ENCODE results near the gene GPR137.

The GPR137 gene

GRCh38 chr11:64331569-64332371, 46.1 kb downstream of the GPR137 start:
- Histone ChIP-seq H3K36me3 (ENCODE audit: control insufficient read depth, insufficient read depth, low read length) (no peaks in the 10 kb centered on the region), H3K9ac (ENCODE audit: low read depth, low read length) (no peak overlapping the region), H3K4me1 (ENCODE audit: control insufficient read depth, insufficient read depth, low read length) (peaks cover 4% of the 10 kb centered on the region), H3K9me3 (ENCODE audit: control insufficient read depth, insufficient read depth, low read length) (no peaks in the 10 kb centered on the region), H3K27me3 (ENCODE audit: control insufficient read depth, insufficient read depth, low read length) (no peaks in the 10 kb centered on the region), H3K4me3 (ENCODE audit: low read depth, low read length) (no peak overlapping the region), H3K27ac (ENCODE audit: low read depth, low read length) (no peak overlapping the region)

- no peaks in the 10 kb centered on the region for H3K36me3 ChIP-seq (ENCODE audit: control insufficient read depth, insufficient read depth, low read length)
- no peak overlapping the region for H3K9ac ChIP-seq (ENCODE audit: low read depth, low read length)
- no peaks in the 10 kb centered on the region for H3K9me3 ChIP-seq (ENCODE audit: control insufficient read depth, insufficient read depth, low read length)
- no peak overlapping the region for H3K27ac ChIP-seq (ENCODE audit: low read depth, low read length)
- H3K27me3 ChIP-seq (ENCODE audit: control insufficient read depth, insufficient read depth, low read length) = no peaks in the 10 kb centered on the region
- H3K4me1 ChIP-seq (ENCODE audit: control insufficient read depth, insufficient read depth, low read length) = peaks cover 4% of the 10 kb centered on the region
- H3K4me3 ChIP-seq (ENCODE audit: low read depth, low read length) = no peak overlapping the region
These were observed 47.9 kb downstream of the GPR137 start for GRCh38 chr11:64333556-64333955.

- Histone ChIP-seq H3K9me3 (ENCODE audit: control insufficient read depth, insufficient read depth, low read length) (no peaks in the 10 kb centered on the region), H3K27me3 (ENCODE audit: control insufficient read depth, insufficient read depth, low read length) (no peaks in the 10 kb centered on the region), H3K27ac (ENCODE audit: low read depth, low read length) (no peak overlapping the region), H3K9ac (ENCODE audit: low read depth, low read length) (no peak overlapping the region), H3K4me1 (ENCODE audit: control insufficient read depth, insufficient read depth, low read length) (peaks cover 4% of the 10 kb centered on the region), H3K4me3 (ENCODE audit: low read depth, low read length) (no peak overlapping the region), H3K36me3 (ENCODE audit: control insufficient read depth, insufficient read depth, low read length) (no peaks in the 10 kb centered on the region)
These were observed 49.4 kb downstream of the GPR137 start for GRCh38 chr11:64334764-64335735.

GRCh38 chr11:64337538-64338249, 52.0 kb downstream of the GPR137 start:
- H3K4me1 ChIP-seq (ENCODE audit: control insufficient read depth, insufficient read depth, low read length) = peaks cover 5% of the 10 kb centered on the region; the same call in 1 of the 2 replicates
- no peak overlapping the region for H3K4me3 ChIP-seq (ENCODE audit: low read depth, low read length)
- no peak overlapping the region for H3K9ac ChIP-seq (ENCODE audit: low read depth, low read length)
- no peaks in the 10 kb centered on the region for H3K27me3 ChIP-seq (ENCODE audit: control insufficient read depth, insufficient read depth, low read length)
- no peak overlapping the region for H3K27ac ChIP-seq (ENCODE audit: low read depth, low read length)
- no peaks in the 10 kb centered on the region for H3K9me3 ChIP-seq (ENCODE audit: control insufficient read depth, insufficient read depth, low read length)
- H3K36me3 ChIP-seq (ENCODE audit: control insufficient read depth, insufficient read depth, low read length) = no peaks in the 10 kb centered on the region

- H3K36me3 ChIP-seq (ENCODE audit: control insufficient read depth, insufficient read depth, low read length) = no peaks in the 10 kb centered on the region
- H3K4me3 ChIP-seq (ENCODE audit: low read depth, low read length) = no peak overlapping the region
- peaks cover 5% of the 10 kb centered on the region; the same call in 1 of the 2 replicates for H3K4me1 ChIP-seq (ENCODE audit: control insufficient read depth, insufficient read depth, low read length)
- H3K9me3 ChIP-seq (ENCODE audit: control insufficient read depth, insufficient read depth, low read length) = no peaks in the 10 kb centered on the region
- H3K27me3 ChIP-seq (ENCODE audit: control insufficient read depth, insufficient read depth, low read length) = no peaks in the 10 kb centered on the region
- no peak overlapping the region for H3K27ac ChIP-seq (ENCODE audit: low read depth, low read length)
- H3K9ac ChIP-seq (ENCODE audit: low read depth, low read length) = no peak overlapping the region
These were observed 53.1 kb downstream of the GPR137 start for GRCh38 chr11:64338716-64339115.
